ENCODE results near the gene ZNF862.
"Not testable (repeated sequence)": the region's sequence is repeated elsewhere in the genome, so short reads cannot be mapped to it uniquely, and the experiment has no call there.

The ZNF862 gene

DNA sequence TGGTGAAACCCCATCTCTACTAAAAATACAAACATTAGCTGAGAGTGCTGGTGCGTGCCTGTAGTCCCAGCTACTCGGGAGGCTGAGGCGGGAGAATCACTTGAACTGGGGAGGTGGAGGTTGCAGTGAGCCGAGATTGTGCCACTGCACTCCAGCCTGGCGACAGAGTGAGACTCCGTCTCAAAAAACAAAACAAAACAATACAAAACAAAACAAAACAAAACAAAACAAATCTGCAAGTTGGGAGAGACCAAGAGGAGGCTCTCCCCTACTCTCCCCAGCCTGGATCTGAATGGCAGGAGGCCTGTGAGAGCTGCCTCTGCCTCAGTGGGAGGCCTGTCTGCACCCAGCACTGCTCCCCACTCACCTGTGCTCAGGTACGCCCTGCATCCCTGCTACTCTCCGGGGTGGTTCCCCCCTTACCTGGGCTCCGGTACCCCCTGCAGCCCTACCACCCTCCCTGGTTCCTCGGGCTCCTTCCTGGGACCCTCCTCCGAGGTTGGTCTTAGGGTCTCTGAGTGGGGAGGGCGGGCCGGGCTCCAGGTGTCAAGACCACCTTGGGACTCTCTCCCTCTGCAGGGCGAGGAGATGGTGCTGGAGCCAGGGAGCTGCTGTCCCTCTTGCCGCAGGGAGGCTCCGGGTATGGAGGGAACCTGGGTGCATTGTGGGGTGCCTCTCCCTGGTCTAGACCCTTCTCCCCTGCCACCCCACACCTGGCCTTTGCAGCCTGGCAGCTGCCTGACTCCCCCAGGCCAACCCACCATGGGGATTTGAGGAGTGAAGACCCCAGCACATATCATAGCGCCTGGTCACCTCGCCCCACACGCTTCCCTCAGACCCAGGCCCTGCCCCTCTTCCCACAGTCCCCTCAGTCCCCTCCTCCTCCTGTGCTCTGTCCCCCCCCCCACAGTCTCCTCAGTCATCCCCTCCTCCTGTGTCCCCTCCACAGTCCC is 9.5 kb upstream of the ZNF862 start:
- no peak overlapping the region for H3K4me3 ChIP-seq
- no peaks in the 10 kb centered on the region for H4K20me1 ChIP-seq
- H3K4me2 ChIP-seq, result peak overlapping the region; percentile 90
- no peaks in the 10 kb centered on the region for H3K9me3 ChIP-seq
- no peaks in the 10 kb centered on the region for H3K27me3 ChIP-seq
- peaks cover 60% of the 10 kb centered on the region for H3K4me1 ChIP-seq
- no peaks in the 10 kb centered on the region for H3K36me3 ChIP-seq
- TF ChIP-seq Cebpa-rat (IDR thresholded peaks at IDR 0.05), result no peak
- peak overlapping the region; percentile 85 for H3K27ac ChIP-seq
- H3K9ac ChIP-seq, result peak overlapping the region; percentile 64; the same call in 1 of the 2 replicates

DNA sequence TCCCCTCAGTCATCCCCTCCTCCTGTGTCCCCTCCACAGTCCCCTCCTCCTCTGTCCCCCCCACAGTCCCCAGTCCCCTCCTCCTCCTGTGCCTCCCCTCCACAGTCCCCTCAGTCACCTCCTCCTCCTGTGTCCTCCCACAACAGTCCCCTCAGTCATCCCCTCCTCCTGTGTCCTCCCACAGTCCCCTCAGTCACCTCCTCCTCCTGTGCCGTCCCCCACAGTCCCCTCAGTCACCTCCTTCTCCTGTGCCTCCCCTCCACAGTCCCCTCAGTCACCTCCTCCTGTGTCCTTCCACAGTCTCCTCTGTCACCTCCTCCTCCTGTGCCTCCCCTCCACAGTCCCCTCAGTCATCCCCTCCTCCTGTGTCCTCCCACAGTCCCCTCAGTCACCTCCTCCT is 7.6 kb upstream of the ZNF862 start:
- peaks cover 41% of the 10 kb centered on the region for H3K4me1 ChIP-seq
- H3K9me3 ChIP-seq, H3K36me3 ChIP-seq, H3K4me3 ChIP-seq, H3K9ac ChIP-seq, H3K27me3 ChIP-seq, H3K4me2 ChIP-seq, H3K27ac ChIP-seq, H4K20me1 ChIP-seq: not testable (repeated sequence)

DNA sequence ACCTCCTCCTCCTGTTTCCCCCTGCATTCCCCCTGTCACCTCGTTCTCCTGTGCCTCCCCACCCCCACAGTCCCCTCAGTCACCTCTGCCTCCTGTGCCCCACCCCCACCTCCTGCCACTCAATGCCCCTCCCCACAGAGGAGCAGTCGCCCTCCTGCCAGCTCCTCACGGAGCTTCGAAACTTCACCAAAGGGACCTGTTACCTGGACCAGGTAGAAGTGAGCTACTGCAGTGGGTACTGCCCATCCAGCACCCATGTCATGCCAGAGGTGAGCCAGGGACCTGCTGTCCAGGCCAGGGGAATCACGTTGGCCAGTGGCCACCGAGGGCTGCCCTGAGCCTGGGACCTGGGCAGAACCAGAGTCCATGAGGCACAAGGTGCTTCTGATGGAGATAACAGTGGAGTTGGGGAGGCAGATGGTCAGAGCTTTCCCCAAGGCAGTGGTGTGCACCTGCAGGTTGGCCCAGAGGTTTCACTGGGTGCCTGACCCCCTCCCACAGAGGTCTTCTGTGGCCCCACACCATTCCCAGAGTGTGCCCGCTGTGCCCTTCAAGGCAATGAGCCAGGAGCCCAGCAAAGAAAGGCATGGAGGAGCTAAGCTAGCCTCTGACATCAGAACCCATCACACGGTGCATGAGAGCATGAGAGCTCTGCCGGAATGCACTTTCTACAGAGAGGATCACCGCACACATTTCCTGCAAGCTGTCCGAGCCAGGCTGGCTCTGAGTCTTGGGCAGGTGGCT is 7.0 kb upstream of the ZNF862 start:
- H3K4me2 ChIP-seq, result no peak overlapping the region
- no peak overlapping the region for H3K4me3 ChIP-seq
- H3K27me3 ChIP-seq, result no peaks in the 10 kb centered on the region
- no peaks in the 10 kb centered on the region for H3K36me3 ChIP-seq
- no peak for TF ChIP-seq Cebpa-rat (IDR thresholded peaks at IDR 0.05)
- no peaks in the 10 kb centered on the region for H4K20me1 ChIP-seq
- H3K4me1 ChIP-seq, result peaks cover 35% of the 10 kb centered on the region
- H3K27ac ChIP-seq, result no peak overlapping the region
- H3K9ac ChIP-seq, result no peak overlapping the region
- H3K9me3 ChIP-seq, result no peaks in the 10 kb centered on the region

DNA sequence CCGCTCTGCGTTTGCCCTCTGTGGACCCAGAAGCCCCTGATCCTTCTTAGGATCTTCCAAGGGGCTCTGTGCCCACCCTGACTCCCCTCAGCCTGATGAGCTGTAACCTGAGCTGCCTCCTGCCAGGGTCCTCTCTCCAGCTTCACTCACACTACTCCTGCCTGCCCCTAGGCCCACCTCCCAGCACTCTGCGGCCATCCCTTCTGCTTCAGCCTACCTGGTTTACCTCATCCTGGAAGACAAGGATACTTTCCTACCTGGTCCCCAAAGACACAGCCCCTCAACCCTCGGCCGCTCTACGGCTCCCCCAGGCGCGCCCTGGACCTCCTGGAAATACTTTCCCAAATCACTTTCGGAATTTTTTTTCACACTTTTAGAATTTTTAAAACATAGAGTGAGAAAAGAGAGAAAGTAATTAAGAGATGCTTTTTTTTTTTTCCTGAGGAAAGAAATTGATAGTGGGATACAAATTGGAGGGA is 6.4 kb upstream of the ZNF862 start:
- H3K27me3 ChIP-seq, result no peaks in the 10 kb centered on the region
- no peaks in the 10 kb centered on the region for H3K36me3 ChIP-seq
- no peak overlapping the region for H3K27ac ChIP-seq
- H3K4me3 ChIP-seq, result no peak overlapping the region
- no peak overlapping the region for H3K9ac ChIP-seq
- no peak for TF ChIP-seq Cebpa-rat (IDR thresholded peaks at IDR 0.05)
- no peaks in the 10 kb centered on the region for H4K20me1 ChIP-seq
- no peaks in the 10 kb centered on the region for H3K9me3 ChIP-seq
- H3K4me1 ChIP-seq, result peaks cover 29% of the 10 kb centered on the region
- no peak overlapping the region for H3K4me2 ChIP-seq

DNA sequence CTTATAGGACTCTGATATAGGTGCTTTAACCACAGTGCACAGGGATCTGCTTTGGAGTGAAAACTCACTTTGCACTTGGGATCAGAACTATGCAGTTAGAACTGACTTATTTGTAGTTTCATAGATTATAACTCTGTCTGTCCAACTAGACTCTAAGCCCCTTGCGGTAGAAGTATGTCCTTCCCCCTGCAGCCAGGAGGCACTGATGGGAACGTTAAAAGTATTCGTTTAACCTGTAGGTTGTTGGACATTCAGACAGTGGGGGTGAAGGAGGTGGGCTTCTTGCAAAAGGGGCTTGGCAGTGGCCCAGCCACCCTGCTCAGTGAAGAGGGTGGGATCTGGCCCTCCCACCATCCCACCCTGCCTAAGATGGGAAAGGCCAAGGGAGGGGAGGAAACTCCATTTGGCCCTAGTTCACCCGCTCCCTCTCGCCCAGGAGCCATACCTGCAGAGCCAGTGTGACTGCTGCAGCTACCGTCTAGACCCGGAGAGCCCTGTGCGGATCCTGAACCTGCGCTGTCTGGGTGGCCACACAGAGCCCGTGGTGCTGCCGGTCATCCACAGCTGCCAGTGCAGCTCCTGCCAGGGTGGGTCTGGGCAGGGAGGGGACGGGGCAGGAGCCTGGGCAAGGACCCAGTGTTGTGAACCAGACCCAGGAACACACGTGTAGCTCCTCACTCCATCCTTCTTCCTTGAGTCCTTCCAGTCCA is 5.7 kb upstream of the ZNF862 start:
- no peak for TF ChIP-seq Cebpa-rat (IDR thresholded peaks at IDR 0.05)
- H3K27ac ChIP-seq, result no peak overlapping the region
- no peaks in the 10 kb centered on the region for H3K9me3 ChIP-seq
- H3K4me1 ChIP-seq, result peaks cover 22% of the 10 kb centered on the region
- no peaks in the 10 kb centered on the region for H3K36me3 ChIP-seq
- H3K27me3 ChIP-seq, result no peaks in the 10 kb centered on the region
- H3K9ac ChIP-seq, result no peak overlapping the region
- H3K4me3 ChIP-seq, result no peak overlapping the region
- H4K20me1 ChIP-seq, result no peaks in the 10 kb centered on the region
- no peak overlapping the region for H3K4me2 ChIP-seq

DNA sequence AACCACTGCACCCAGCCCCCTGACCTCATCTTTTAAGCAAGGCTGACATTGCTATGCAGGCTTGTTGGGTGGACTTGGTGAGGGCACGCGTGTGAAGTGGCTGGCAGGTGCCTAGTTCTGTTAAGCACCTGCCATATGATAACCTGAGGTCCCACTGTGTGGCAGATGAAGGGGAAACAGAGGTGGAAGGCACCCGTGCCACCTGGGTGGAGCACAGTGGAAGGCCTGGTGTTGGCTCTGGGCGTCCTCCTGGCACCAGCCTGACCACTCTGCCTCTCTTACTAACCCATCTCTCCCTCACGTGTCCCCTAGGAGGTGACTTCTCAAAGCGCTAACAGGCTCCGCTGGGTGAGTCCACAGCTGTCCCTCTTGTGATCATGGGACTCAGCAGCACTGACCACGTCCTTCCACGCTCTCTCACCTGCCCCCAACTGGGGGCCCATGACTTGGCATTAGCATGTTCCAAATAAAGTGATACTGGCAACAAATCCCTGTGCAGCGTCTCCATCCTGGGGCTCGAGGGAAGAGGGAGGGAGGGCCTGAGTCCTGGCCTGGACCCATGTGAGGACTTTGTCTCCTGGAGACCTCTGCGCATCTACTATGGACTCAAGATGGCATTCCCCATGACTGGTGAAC is 4.6 kb upstream of the ZNF862 start:
- peaks cover 16% of the 10 kb centered on the region for H3K4me1 ChIP-seq
- H4K20me1 ChIP-seq, result no peaks in the 10 kb centered on the region
- H3K4me3 ChIP-seq, result no peak overlapping the region
- no peaks in the 10 kb centered on the region for H3K9me3 ChIP-seq
- no peak for TF ChIP-seq Cebpa-rat (IDR thresholded peaks at IDR 0.05)
- no peak overlapping the region for H3K9ac ChIP-seq
- no peaks in the 10 kb centered on the region for H3K27me3 ChIP-seq
- H3K4me2 ChIP-seq, result no peak overlapping the region
- H3K27ac ChIP-seq, result no peak overlapping the region
- no peaks in the 10 kb centered on the region for H3K36me3 ChIP-seq

DNA sequence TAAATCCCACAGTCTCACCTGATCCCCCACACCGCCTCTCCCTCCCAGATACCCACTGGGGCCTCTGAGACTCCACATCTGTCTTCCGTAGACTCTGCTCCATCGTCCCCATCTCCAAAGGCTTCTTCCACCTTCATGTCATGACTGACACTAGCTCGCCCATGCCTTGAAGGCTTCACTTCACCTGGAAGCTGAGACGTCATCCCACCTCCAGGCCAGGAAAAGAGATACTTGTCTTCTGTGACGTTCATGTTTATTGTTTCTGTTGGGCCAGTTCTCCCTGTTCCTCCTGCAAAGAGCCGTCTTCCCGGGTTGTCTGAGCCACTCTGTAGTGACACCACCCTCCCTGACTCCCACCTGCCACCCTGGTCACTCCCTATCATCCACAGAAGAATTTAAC is 3.6 kb upstream of the ZNF862 start:
- Histone ChIP-seq H3K27ac (no peak overlapping the region), H3K4me2 (no peak overlapping the region), H3K9me3 (no peaks in the 10 kb centered on the region), H4K20me1 (peaks cover 7% of the 10 kb centered on the region; the same call in 1 of the 2 replicates), H3K36me3 (no peaks in the 10 kb centered on the region), H3K27me3 (no peaks in the 10 kb centered on the region), H3K9ac (no peak overlapping the region), H3K4me3 (no peak overlapping the region), H3K4me1 (peaks cover 19% of the 10 kb centered on the region)
- no peak for TF ChIP-seq Cebpa-rat (IDR thresholded peaks at IDR 0.05)

DNA sequence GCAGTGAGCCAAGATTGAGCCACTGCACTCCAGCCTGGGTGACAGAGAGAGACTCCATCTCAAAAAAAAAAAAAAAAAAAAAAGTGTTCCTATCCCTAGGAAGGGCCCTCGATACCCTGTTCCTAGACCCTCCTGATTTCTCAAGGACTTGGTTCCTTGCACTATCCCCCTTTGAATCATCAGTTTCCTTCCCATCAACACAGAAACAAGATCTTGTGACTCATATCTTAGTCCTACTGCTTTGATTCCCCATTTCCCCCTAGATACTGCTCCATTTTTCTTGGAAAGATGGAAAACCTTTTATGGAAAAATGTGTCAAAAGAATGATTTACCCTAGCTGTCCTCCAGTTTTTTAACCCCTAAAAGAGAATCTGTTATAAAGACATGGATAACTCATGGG is 1.7 kb upstream of the ZNF862 start:
- peaks cover 9% of the 10 kb centered on the region; the same call in 1 of the 2 replicates for H4K20me1 ChIP-seq
- H3K4me3 ChIP-seq, result no peak overlapping the region
- H3K4me2 ChIP-seq, result no peak overlapping the region
- no peak overlapping the region for H3K27ac ChIP-seq
- H3K36me3 ChIP-seq, result no peaks in the 10 kb centered on the region
- no peak for TF ChIP-seq Cebpa-rat (IDR thresholded peaks at IDR 0.05)
- H3K9me3 ChIP-seq, result no peaks in the 10 kb centered on the region
- H3K9ac ChIP-seq, result no peak overlapping the region
- peaks cover 22% of the 10 kb centered on the region for H3K4me1 ChIP-seq
- H3K27me3 ChIP-seq, result no peaks in the 10 kb centered on the region

DNA sequence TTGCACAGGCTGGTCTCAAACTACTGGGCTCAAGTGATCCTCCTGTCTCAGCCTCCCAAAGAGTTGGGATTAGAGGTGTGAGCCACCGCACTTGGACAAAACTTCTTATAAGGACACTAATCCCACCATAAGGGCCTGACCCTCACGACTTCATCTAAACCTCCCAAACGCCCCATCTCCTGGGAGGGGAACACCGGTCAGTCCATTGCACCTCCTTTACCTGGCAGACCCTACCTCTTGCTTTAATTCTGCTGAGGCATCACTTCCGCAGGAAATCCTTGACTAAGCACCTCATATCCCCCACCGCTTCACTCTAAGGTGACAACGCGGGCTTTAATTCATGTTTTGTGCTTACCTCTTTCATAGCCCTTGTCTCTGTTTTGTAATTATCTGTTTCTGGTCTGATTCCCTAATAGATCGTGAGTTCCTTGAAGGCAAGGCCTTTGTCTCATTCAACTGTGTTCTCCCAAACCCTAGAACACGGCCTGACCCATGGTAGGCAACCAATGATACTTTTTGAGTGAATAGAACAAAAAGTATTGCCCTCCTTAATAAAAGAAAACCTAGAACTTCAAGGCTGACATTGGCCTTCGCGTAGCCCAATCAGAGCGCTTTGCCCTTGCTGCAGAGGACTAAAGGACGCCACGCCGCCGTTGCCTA is 481 bp upstream of the ZNF862 start:
- Histone ChIP-seq H3K4me2 (peak overlapping the region; percentile 17; the same call in 1 of the 2 replicates), H3K9me3 (no peaks in the 10 kb centered on the region), H3K36me3 (no peaks in the 10 kb centered on the region), H3K4me1 (peaks cover 22% of the 10 kb centered on the region), H4K20me1 (peaks cover 9% of the 10 kb centered on the region; the same call in 1 of the 2 replicates), H3K4me3 (peak overlapping the region; percentile 87; the same call in 1 of the 2 replicates), H3K9ac (no peak overlapping the region), H3K27me3 (no peaks in the 10 kb centered on the region), H3K27ac (no peak overlapping the region)
- no peak for TF ChIP-seq Cebpa-rat (IDR thresholded peaks at IDR 0.05)

All from BLaER1 (cell line).